Gastrocnemius medialis (tissue), 4 donors: ENCODE data around the gene SCGN.

Experiments
- CTCF ChIP-seq, 5 experiments: fragments of 450-650 bp in 3 of 5; fragments of 200-600 bp in 2 of 5; sonication (generic) in 2 of 5; IDR thresholded peaks in 4 of 5; conservative IDR thresholded peaks in 1 of 5; 1 replicate in 4 of 5; 2 replicates in 1 of 5; pipeline ENCODE4 v1.5.1; 2016 to 2019; ENCODE audit warnings: antibody characterized with exemption in 5 of 5, mild to moderate bottlenecking in 3 of 5, moderate library complexity in 3 of 5
- POLR2A ChIP-seq, 2 donors: fragments of 450-650 bp; IDR thresholded peaks; one replicate each; pipeline ENCODE4 v1.6.1; 2017; ENCODE audit warnings: antibody characterized with exemption in 2 of 2, mild to moderate bottlenecking in 2 of 2, moderate library complexity in 2 of 2

DNA sequence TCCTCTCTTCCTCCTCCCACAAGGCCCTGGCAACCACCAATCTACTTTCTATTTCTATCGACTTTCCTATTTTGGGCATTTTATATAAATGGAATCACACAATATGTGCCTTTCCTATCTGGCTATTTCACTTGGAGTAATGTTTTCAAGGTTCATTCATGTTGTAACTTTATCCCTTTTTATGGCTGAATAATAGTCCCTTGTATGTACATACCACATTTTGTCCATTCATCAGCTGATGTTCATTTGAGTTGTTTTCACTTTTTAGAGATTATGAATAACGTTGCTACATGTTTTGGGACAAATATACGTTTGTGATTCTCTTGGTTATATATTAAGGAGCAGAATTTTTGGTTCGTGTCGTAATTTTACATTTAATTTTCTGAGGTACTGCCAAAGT, 33.9 kb downstream of the SCGN start:
- TF ChIP-seq CTCF (IDR thresholded peaks at IDR 0.05 in 4 of 5, conservative IDR thresholded peaks at IDR 0.05 in 1 of 5) (no peak), POLR2A (IDR thresholded peaks at IDR 0.05) (no peak)
